Measurements from ENCODE around the gene MICAL3. TPM values are rescaled to one million over a fixed set of nuclear protein-coding genes. Genes with fewer than 3 reads are reported as not detected.

MICAL3 gene
- total RNA-seq, 1 donor from 2014 or later: 61.4 TPM

- no peak for DNase-seq (ENCODE audit: low spot score)
Observed at GRCh38 chr22:17972385-17973191, 51.8 kb downstream of the MICAL3 start.

DNA sequence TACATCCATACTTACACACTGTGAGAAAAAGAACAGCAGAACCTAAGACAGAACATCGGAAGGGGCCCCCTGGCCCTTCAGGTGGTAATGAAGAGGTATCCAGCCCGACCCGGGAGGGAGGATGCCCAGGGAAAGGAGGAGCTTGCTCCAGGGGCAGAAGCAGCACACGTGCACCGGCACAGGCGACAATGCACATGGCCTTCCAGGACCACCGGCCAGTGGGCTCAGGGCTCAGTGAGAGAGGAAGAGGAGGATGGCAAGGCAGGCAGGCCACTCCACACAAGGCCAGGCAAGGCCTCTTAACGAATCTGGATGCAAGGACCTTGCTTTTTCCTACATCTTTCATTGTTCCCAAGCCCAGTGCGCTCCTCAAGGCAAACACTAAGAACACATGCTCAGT, 52.6 kb downstream of the MICAL3 start:
- DNase-seq (ENCODE audit: low spot score): no peak

GRCh38 chr22:17970201-17970708, 54.1 kb downstream of the MICAL3 start:
- no peak for DNase-seq (ENCODE audit: low spot score)

- DNase-seq (ENCODE audit: low spot score): no peak
Observed at GRCh38 chr22:17969701-17970113, 54.7 kb downstream of the MICAL3 start.

DNA sequence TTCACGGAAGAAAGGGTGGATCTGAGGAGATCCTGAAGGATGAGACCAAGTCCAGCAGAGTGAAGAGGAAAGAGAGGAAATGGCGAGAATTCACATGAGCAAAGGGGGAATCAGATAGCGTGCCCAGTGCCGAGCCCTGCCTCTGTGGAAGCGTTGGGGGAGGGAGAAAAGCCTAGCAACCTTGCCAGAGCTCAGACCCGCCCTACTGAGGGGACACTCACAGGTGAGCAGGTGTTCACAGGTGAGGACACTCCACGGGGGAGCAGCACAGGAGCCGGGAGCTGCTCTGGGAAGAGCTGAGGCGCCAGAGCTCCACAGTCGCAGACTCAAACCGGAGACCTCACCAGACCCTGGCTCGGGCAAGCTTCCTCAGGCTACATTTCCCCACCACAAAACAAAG, 56.2 kb downstream of the MICAL3 start:
- no peak for DNase-seq (ENCODE audit: low spot score)

GRCh38 chr22:17966403-17966717, 58.0 kb downstream of the MICAL3 start:
- no peak for DNase-seq (ENCODE audit: low spot score)

DNA sequence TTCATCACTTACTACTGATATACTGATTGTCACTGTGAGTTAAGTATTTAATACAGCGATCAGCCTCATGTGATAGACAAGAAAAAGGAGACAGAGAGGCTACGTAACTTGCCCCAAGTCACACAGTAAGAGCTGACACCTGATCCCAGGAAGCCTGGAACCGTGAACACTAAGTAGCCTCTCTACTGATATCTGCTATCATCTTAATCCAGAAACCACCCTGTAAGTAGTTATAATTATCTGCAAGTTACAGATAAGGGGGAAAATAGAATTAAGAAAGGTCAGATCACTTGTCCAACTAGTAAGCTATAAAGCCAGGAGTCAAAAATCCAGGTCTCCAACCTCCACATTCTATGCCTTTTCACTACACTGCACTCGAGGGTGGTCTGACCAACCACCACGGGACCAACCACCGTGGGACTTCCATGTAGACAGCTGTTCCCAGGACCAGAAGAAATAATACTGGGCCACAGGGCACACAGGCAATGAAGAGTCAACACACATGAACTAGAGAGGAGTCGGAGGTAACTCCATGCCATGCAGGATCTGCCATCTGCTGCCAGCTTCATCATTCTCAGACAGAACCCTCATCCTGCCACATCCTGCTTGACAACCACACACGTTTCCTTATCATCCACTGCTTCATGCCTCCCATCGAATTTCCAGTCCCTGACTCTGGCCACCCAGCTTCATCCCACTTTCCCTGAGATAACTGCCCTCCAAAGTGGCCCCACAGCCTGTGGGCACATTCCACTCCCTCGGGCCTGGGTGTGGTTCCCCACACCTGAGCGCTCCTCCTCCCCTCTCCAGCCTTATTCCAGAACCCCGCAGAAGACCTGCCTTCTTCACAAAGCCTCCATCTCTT, 58.6 kb downstream of the MICAL3 start:
- DNase-seq (ENCODE audit: low spot score): no peak

- no peak for DNase-seq (ENCODE audit: low spot score)
Observed at GRCh38 chr22:17964643-17965042, 59.7 kb downstream of the MICAL3 start.

DNA sequence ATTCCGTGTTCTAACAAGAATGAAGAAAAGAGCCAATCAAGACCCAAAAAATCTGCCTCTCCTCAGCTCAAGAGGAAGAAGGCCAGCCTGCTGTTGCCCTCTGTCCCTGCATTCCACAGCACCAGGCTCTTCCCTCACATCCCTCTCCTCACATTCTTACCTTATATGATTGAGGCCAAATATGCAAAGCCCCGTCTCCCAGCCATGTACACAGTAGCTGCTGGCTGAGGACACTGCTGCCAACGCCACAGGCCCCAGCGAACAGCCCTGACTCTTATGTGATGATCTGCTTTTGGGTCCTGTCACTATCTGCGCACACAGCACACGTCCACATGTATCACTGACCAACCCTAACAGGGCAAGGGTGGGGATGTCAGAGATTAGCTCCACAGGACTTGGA, 60.2 kb downstream of the MICAL3 start:
- DNase-seq (ENCODE audit: low spot score): no peak

- DNase-seq (ENCODE audit: low spot score): no peak
Observed at GRCh38 chr22:17963015-17963414, 61.3 kb downstream of the MICAL3 start.

- no peak for DNase-seq (ENCODE audit: low spot score)
Observed at GRCh38 chr22:17962168-17962567, 62.2 kb downstream of the MICAL3 start.

DNA sequence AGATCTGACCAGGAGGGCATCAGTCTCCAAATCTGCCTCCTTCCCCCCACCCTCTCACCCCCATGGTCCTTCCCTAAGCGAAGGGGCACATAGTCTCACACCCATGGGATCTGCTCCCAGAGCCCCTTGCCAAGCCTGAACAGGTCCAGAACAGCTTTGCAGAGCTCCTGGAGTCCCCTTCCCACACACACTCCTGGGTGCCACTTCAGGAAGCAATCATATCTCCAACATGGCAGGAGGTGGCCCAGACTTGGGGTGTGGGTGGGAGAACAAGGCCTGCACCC, 63.0 kb downstream of the MICAL3 start:
- no peak for DNase-seq (ENCODE audit: low spot score)

GRCh38 chr22:17960695-17961445, 63.5 kb downstream of the MICAL3 start:
- DNase-seq (ENCODE audit: low spot score): no peak

GRCh38 chr22:17960011-17960410, 64.3 kb downstream of the MICAL3 start:
- no peak for DNase-seq (ENCODE audit: low spot score)

DNA sequence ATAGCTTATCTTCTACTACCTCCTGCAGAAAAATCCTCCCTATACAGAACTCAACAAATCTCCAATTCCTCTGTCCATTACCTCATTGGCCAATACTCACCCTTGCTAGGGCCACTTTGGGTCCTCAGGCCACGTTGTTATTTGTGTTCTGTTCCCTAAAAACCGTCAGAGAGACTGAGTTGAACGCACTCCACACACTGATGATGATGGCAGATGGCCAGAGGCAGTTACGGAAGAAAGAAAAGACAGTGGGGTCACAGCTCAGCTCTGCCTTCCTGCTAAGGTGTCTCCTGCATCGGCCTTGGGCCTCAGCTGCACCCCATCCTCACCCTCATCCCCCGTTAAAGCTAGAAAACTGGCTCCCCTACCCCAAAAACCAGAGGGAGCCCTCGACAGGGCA, 66.2 kb downstream of the MICAL3 start:
- DNase-seq (ENCODE audit: low spot score): no peak

- no peak for DNase-seq (ENCODE audit: low spot score)
Observed at GRCh38 chr22:17957693-17958092, 66.7 kb downstream of the MICAL3 start.

DNA sequence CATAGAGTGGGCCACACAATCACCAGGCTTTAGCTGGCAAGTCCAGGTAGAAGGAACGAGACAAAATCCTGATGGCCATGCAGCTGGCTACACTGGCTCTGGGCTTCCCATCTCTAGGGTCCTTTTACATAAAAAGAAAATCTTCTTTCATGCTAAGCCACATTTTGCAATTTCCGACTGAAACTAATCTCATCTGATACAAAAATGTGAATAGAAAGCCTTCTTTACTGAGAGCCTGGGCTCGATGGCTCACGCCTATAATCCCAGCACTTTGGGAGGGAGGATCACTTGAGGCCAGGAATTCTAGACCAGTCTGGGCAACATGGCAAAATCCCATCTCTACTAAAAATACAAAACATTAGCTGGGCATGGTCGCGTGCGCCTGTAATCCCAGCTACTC, 67.2 kb downstream of the MICAL3 start:
- no peak for DNase-seq (ENCODE audit: low spot score)

DNA sequence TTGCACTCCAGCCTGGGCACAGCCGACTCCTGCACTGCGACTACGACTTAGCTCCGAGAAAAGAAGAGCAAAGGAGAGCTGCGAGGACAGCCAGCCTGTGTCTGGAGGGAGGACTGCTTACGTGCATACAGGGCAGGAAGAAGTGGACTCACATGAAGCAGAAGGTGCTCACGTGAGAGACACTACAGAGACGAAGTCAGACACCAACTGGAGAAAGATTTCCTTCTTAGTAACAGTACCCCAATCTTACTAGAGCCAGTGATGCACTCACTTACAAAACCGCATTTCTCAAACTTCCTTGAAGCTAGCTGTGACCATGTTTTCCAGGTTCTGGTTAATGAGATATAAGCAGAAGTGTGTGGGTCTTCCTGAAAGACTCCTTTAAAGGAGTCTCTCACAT, 67.7 kb downstream of the MICAL3 start:
- DNase-seq (ENCODE audit: low spot score): no peak

- DNase-seq (ENCODE audit: low spot score): no peak
Observed at GRCh38 chr22:17955590-17956379, 68.6 kb downstream of the MICAL3 start.

- no peak for DNase-seq (ENCODE audit: low spot score)
Observed at GRCh38 chr22:17954860-17955587, 69.3 kb downstream of the MICAL3 start.

Data from mucosa of gallbladder (tissue), 1 donor.